Loucy (cell line): ENCODE results near the gene BTBD1.

Experiments
- CTCF ChIP-seq: fragments of 200-600 bp; sonication (generic); conservative IDR thresholded peaks from 2 replicates; pipeline ENCODE4 v1.5.1; 2014; ENCODE audit warnings: mild to moderate bottlenecking, antibody characterized with exemption, low read length
- EZH2phosphoT487 ChIP-seq: fragments of 200-600 bp; IDR thresholded peaks from 2 replicates; pipeline ENCODE4 v1.6.1; 2018; ENCODE audit warnings: antibody characterized with exemption, mild to moderate bottlenecking, moderate library complexity, borderline replicate concordance

DNA sequence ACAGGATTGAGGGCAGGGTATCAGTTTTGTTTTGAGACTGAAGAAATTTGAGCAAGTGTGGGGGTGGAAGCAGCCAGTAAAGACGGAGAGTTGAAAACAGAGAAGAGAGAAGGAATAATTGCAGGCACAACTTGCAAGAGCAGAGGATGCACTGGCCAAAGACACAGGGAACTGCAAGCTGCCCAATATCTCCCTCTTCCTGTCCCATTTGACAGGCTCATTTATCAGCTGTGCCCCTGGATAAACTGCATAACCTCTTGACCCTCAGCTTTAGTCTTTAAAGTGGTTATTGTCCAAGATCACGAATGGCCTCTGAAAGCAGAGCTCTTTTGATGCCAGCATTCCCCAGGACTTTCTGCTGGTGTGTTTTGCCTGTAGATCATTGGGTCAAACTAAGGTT is 86.1 kb downstream of the BTBD1 start:
- TF ChIP-seq CTCF, result no peak
- no peak for TF ChIP-seq EZH2phosphoT487
